IgD-negative memory B cell (primary cell): ENCODE results near the gene JARID2. TPM values are rescaled to one million over a fixed set of nuclear protein-coding genes. Genes with fewer than 3 reads are reported as not detected.

Experiments used
- H3K27ac Mint-ChIP-seq, 3 donors: one replicate each; pipeline ENCODE4 v1.8.0; 2020 to 2022; ENCODE audit warnings: mild to moderate bottlenecking in 3 of 3, mixed read lengths in 3 of 3, moderate library complexity in 1 of 3
- H3K27me3 Mint-ChIP-seq: one replicate; pipeline ENCODE4 v1.8.0; 2021; ENCODE audit warnings: mixed read lengths
- H3K36me3 Mint-ChIP-seq: one replicate; pipeline ENCODE4 v1.8.0; 2020; ENCODE audit warnings: mild to moderate bottlenecking, mixed read lengths
- H3K4me1 Mint-ChIP-seq, 3 donors: one replicate each; pipeline ENCODE4 v1.8.0; 2020 to 2022; ENCODE audit warnings: mixed read lengths in 3 of 3, mild to moderate bottlenecking in 1 of 3
- H3K4me3 Mint-ChIP-seq, 4 donors: one replicate each; pipeline ENCODE4 v1.8.0; 2020 to 2022; ENCODE audit warnings: mild to moderate bottlenecking in 4 of 4, mixed read lengths in 4 of 4, moderate library complexity in 3 of 4
- H3K9me3 Mint-ChIP-seq, 3 donors: one replicate each; pipeline ENCODE4 v1.8.0; 2020 to 2021; ENCODE audit warnings: mixed read lengths in 3 of 3, mild to moderate bottlenecking in 1 of 3
- polyA plus RNA-seq: library from polyadenylated mRNA; unstranded; fragments of 300-500 nt; fragmentation: Illumina TruSeq; gene quantifications from one replicate; pipeline ENCODE4 v1.2.3, GENCODE V29; 2021

JARID2 gene
- polyA plus RNA-seq = 10.8 TPM

GRCh38 chr6:15245361-15246216, at the start of gene JARID2:
Gene JARID2, plus strand, starts transcription at chr6:15246069. Its CDS starts 471 bp downstream, at chr6:15246540.
- Mint-ChIP-seq H3K4me1 (peaks cover 18 to 28% (median 22%) of the 10 kb centered on the region in 3 donors), H3K4me3 (peak within 1 kb of the TSS; percentile 97 to 100 (median 100)), H3K9me3 (no peaks in the 10 kb centered on the region), H3K27me3 (no peaks in the 10 kb centered on the region), H3K36me3 (no peaks in the 10 kb centered on the region), H3K27ac (peak within 1 kb of the TSS; percentile 97 to 100 (median 99))

DNA sequence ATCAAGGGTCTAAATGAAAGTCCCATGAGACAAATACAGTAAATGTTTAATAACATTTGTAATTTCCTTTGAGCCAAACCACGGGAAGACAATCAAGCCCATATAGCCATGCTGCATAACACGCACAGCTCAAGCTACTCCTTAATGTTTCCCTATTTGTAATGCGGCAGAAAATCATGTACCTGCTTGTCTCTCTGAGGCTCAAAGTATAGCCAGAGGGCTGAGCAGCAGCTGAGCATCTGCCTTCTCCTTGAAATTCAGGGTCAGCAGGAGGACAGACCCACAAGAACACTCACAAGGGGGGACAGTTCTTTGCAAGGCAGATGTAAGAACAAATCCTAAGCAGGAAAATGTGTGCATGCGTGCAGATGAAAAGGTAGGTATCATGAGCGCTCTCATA, 45.8 kb upstream of the JARID2 start:
- no peak overlapping the region for H3K4me3 Mint-ChIP-seq
- H3K4me1 Mint-ChIP-seq = peaks cover 0 to 1% (median 0%) of the 10 kb centered on the region in 3 donors
- H3K9me3 Mint-ChIP-seq = no peaks in the 10 kb centered on the region
- no peaks in the 10 kb centered on the region for H3K36me3 Mint-ChIP-seq
- H3K27me3 Mint-ChIP-seq = no peaks in the 10 kb centered on the region
- no peak overlapping the region for H3K27ac Mint-ChIP-seq

DNA sequence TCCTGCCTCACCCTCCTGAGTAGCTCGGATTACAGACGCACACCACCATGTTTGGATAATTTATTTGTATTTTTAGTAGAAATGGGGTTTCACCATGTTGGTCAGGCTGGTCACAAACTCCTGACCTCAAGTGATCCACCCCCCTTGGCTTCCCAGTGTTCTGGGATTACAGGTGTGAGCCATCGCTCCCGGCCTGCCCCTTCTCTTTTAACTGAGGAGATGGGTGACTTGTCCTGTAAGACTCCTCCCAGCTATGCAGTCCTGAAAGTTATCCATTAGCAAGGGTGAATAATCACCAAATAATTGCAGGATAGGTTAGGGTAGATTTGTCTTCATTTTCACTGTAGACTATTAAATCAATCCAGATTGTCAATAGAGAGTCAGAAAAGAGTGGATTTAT, 40.5 kb upstream of the JARID2 start:
- Mint-ChIP-seq H3K4me1 (peaks cover 0 to 3% (median 0%) of the 10 kb centered on the region in 3 donors), H3K4me3 (no peak overlapping the region), H3K36me3 (peaks cover 2% of the 10 kb centered on the region), H3K27me3 (no peaks in the 10 kb centered on the region), H3K9me3 (no peaks in the 10 kb centered on the region), H3K27ac (no peak overlapping the region)

DNA sequence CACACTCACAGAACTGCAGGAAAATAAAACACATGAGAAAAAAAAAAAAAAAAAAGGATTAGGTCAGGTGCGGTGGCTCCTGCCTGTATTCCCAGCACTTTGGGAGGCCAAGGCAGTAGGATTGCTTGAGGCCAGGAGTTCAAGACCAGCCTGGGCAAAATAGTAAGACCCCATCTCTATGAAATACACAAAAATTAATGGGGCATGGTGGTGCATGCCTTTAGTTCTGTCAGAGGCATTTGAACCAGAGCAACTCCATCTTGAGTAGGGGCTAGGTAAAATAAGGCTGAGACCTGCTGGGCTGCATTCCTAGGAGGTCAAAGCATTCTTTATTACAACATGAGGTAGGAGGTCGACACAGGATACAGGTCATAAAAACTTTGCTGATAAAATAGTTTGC, 39.0 kb upstream of the JARID2 start:
- Mint-ChIP-seq H3K4me1 (peaks cover 0 to 3% (median 2%) of the 10 kb centered on the region in 3 donors), H3K4me3 (no peak overlapping the region), H3K36me3 (peaks cover 2% of the 10 kb centered on the region), H3K27me3 (no peaks in the 10 kb centered on the region), H3K9me3 (no peaks in the 10 kb centered on the region), H3K27ac (no peak overlapping the region)

DNA sequence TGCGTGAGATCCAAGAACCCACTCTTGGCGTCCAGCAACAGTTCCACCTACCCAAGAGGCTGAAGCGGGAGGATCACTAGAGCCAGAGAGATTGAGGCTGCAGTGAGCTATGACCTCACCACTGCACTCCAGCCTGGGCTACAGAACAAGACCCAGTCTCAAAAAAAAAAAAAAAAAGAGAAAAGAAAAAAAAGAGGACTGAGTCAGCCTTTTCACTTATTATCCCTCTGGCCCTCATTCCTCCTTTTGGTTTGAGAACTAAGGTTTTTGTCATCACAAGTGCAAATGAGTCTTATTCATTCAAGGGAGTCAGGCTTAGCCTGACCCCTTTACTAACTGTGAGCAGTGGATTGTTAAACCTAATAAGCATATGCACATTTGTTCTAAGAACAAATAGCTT, 37.9 kb upstream of the JARID2 start:
- H3K27me3 Mint-ChIP-seq = no peaks in the 10 kb centered on the region
- peaks cover 2% of the 10 kb centered on the region for H3K36me3 Mint-ChIP-seq
- H3K9me3 Mint-ChIP-seq = no peaks in the 10 kb centered on the region
- H3K27ac Mint-ChIP-seq = no peak overlapping the region
- H3K4me1 Mint-ChIP-seq = peaks cover 0 to 2% (median 2%) of the 10 kb centered on the region in 3 donors
- no peak overlapping the region for H3K4me3 Mint-ChIP-seq

DNA sequence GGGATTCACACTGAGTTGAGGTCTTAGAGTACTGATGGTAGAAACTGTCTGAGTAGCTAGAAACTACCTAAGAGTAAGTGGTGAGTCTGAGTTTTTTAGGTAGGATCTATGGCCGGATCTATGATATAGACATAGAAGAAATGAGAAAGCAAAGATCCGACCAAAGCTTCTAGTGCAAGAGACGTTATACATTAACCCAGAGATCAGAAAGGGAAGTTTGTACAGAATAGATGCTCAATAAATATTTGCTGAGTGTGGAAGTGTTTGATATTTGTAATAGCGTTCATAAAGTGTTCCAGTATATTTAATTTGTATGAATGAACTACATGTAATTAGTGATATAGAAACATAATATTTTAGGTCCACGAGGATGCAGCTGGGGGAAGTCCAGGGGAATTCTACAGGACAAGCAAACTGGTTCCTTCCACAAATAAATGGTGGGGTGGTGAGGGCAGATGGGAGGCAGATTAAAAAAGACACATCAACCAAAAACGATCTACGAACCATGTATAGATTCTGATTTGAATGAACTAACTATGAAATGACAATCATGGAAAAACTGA, 31.9 kb upstream of the JARID2 start:
- H3K27ac Mint-ChIP-seq = no peak overlapping the region
- H3K36me3 Mint-ChIP-seq = no peaks in the 10 kb centered on the region
- no peaks in the 10 kb centered on the region for H3K9me3 Mint-ChIP-seq
- no peak overlapping the region for H3K4me3 Mint-ChIP-seq
- H3K4me1 Mint-ChIP-seq = peaks cover 2 to 5% (median 3%) of the 10 kb centered on the region in 3 donors
- H3K27me3 Mint-ChIP-seq = no peaks in the 10 kb centered on the region

DNA sequence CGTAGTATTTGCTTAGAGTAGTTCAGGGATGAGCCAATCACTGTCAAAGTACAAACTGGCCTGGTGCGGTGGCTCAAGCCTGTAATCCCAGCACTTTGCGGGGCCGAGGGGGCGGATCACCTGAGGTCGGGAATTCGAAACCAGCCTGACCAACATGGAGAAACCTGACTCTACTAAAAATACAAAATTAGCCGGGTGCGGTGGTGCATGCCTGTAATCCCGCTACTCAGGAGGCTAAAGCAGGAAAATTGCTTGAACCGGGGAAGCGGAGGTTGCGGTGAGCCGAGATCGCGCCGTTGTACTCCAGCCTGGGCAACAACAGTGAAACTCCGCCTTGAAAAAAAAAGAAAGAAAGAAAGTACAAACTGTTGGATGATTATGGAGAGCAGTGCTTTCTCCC, 27.5 kb upstream of the JARID2 start:
- no peak overlapping the region for H3K4me3 Mint-ChIP-seq
- H3K9me3 Mint-ChIP-seq = no peaks in the 10 kb centered on the region
- peak overlapping the region in 1 of 3 donors; percentile 53 for H3K27ac Mint-ChIP-seq
- H3K4me1 Mint-ChIP-seq = peaks cover 4 to 8% (median 6%) of the 10 kb centered on the region in 3 donors
- H3K36me3 Mint-ChIP-seq = no peaks in the 10 kb centered on the region
- no peaks in the 10 kb centered on the region for H3K27me3 Mint-ChIP-seq

- Mint-ChIP-seq H3K4me3 (peak overlapping the region in 1 of 4 donors; percentile 60), H3K9me3 (no peaks in the 10 kb centered on the region), H3K27me3 (no peaks in the 10 kb centered on the region), H3K36me3 (no peaks in the 10 kb centered on the region), H3K27ac (peak overlapping the region in 1 of 3 donors; percentile 8), H3K4me1 (peaks cover 5 to 12% (median 6%) of the 10 kb centered on the region in 3 donors)
Observed at GRCh38 chr6:15220062-15220461, 25.8 kb upstream of the JARID2 start.

- Mint-ChIP-seq H3K36me3 (no peaks in the 10 kb centered on the region), H3K4me3 (no peak overlapping the region), H3K27ac (no peak overlapping the region), H3K9me3 (no peaks in the 10 kb centered on the region), H3K4me1 (peaks cover 5 to 14% (median 8%) of the 10 kb centered on the region in 3 donors), H3K27me3 (no peaks in the 10 kb centered on the region)
Observed at GRCh38 chr6:15227827-15228318, 18.0 kb upstream of the JARID2 start.

DNA sequence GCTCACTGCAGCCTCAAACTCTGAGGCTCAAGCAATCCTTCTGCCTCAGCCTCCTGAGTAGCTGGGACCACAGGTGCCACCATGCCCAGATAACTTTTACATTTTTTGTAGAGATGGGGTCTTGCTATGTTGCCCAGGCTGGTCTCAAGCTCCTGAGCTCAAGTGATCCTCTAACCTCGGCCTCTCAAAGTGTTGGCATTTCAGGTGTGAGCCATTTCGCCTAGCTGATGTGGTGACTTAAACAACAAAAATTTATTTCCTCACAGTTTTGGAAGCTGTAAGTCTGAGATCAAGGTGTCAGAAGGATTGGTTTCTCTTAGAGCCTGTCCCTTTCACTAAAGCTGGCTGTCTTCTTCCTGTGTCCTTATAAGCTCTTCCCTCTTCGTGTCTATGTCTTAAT, 15.0 kb upstream of the JARID2 start:
- no peaks in the 10 kb centered on the region for H3K36me3 Mint-ChIP-seq
- no peak overlapping the region for H3K4me3 Mint-ChIP-seq

GRCh38 chr6:15232836-15233510, 12.9 kb upstream of the JARID2 start:
- H3K27ac Mint-ChIP-seq = no peak overlapping the region
- no peaks in the 10 kb centered on the region for H3K9me3 Mint-ChIP-seq
- H3K4me3 Mint-ChIP-seq = peak overlapping the region in 2 of 4 donors; percentile 44 to 58
- peaks cover 9 to 13% (median 10%) of the 10 kb centered on the region in 3 donors for H3K4me1 Mint-ChIP-seq
- no peaks in the 10 kb centered on the region for H3K27me3 Mint-ChIP-seq
- H3K36me3 Mint-ChIP-seq = no peaks in the 10 kb centered on the region

More for the DNA sequence above, 15.0 kb upstream of the JARID2 start:
- Mint-ChIP-seq H3K27me3 (no peaks in the 10 kb centered on the region), H3K4me1 (peaks cover 9 to 13% (median 10%) of the 10 kb centered on the region in 3 donors), H3K9me3 (no peaks in the 10 kb centered on the region), H3K27ac (peak overlapping the region in 1 of 3 donors; percentile 59)

DNA sequence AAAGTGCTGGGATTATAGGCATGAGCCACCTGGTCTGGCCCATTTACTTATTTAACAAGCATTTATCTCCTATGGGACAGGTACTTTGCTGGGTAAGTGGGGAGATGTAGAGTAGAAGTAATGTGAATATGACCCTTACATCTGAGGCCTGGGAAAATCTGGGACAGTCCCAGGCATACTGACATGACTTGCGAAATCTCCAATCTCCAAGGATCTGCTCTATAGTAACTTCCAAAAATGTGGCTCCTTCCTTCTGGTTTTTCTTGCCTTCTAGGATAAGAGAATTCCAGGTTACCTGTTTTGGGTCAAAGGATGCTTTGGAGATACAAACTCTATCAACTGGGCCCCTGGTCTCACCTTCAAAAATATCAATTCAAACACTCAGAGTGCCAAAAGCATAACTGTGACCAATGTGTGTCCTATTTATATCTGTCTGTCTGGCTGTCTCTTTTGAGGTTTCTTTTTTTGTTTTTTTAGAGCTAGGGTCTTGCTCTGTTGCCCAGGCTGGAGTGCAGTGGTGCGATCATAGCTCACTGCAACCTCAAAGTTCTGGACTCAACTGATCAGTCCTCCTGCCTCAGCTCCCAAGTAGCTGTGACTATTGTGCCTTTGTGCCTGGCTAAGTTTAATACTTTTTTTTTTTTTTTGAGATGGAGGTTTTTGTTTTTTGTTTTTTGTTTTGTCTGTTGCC, 11.7 kb upstream of the JARID2 start:
- no peaks in the 10 kb centered on the region for H3K36me3 Mint-ChIP-seq
- peak overlapping the region in 2 of 4 donors; percentile 56 to 58 for H3K4me3 Mint-ChIP-seq
- peaks cover 9 to 13% (median 12%) of the 10 kb centered on the region in 3 donors for H3K4me1 Mint-ChIP-seq
- H3K27ac Mint-ChIP-seq = no peak overlapping the region
- H3K9me3 Mint-ChIP-seq = no peaks in the 10 kb centered on the region
- H3K27me3 Mint-ChIP-seq = no peaks in the 10 kb centered on the region

DNA sequence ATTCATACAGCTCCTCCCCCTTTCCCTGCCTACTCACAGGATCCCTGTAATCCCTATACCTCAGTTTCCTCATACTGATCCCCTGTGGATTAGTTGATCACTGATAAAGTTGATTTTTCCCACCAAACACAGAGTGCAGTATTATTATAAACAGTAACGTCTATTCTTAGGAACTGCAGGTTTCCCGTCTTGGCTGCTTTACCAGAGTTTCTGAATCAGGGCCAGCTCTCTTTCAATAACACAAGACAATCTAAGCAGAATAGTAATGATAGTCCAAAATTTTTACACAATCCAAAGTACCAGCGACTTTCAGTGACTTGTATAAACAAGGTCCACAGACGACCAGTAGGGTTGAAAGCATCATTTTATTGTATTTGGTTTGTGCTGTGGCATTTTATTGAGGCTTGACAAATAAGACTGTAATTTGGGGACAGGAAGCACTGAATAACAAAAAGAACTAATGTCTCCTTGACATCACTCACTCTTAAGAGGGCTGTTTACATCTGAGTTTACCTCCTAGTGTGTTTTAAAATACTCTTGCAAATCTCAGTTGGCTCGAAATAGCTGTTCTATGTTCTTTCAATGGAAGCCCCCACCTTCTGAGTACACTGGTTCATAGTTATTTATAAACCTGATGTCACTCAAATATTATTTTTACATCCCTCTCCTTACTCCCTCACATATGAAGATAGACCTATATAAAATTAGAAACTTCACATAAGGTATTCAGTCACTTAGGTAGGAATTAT, 6.1 kb upstream of the JARID2 start:
- H3K4me1 Mint-ChIP-seq = peaks cover 0 to 6% (median 2%) of the 10 kb centered on the region in 3 donors
- no peaks in the 10 kb centered on the region for H3K9me3 Mint-ChIP-seq
- no peaks in the 10 kb centered on the region for H3K27me3 Mint-ChIP-seq
- peak overlapping the region in 1 of 4 donors; percentile 6 for H3K4me3 Mint-ChIP-seq
- peak overlapping the region in 1 of 3 donors; percentile 57 for H3K27ac Mint-ChIP-seq
- H3K36me3 Mint-ChIP-seq = peaks cover 1% of the 10 kb centered on the region

GRCh38 chr6:15242503-15242902, 3.4 kb upstream of the JARID2 start:
- no peaks in the 10 kb centered on the region for H3K27me3 Mint-ChIP-seq
- H3K27ac Mint-ChIP-seq = peak overlapping the region in 1 of 3 donors; percentile 55
- peaks cover 4 to 15% (median 11%) of the 10 kb centered on the region in 3 donors for H3K4me1 Mint-ChIP-seq
- no peaks in the 10 kb centered on the region for H3K9me3 Mint-ChIP-seq
- peaks cover 1% of the 10 kb centered on the region for H3K36me3 Mint-ChIP-seq
- H3K4me3 Mint-ChIP-seq = peak overlapping the region in 1 of 4 donors; percentile 100
